ENCODE results near the gene LACRT. TPM values are rescaled to one million over a fixed set of nuclear protein-coding genes. Genes with fewer than 3 reads are reported as not detected.

LACRT gene
- total and polyA plus RNA-seq, 2 of the 13 experiments (the other 11 are each of a cell fraction or from before 2014, with no cell fraction given), result not detected

GRCh38 chr12:54587315-54587873 is 47.3 kb downstream of the LACRT start (continued):
- TF ChIP-seq FOXP4 (CRISPR knock-in tag; IDR thresholded peaks at IDR 0.05) (peak; percentile 47; the same call in 1 of the 2 replicates), MAZ (IDR thresholded peaks at IDR 0.05; ENCODE audit: borderline replicate concordance, low read depth, low read length) (no peak), MAZ (CRISPR knock-in tag; IDR thresholded peaks at IDR 0.05; ENCODE audit: low read depth) (peak; percentile 52; the same call in 1 of the 2 replicates), ZNF644 (CRISPR knock-in tag; IDR thresholded peaks at IDR 0.05; ENCODE audit: low read depth) (no peak), KLF9 (CRISPR knock-in tag; IDR thresholded peaks at IDR 0.05; ENCODE audit: low read depth) (no peak), SOX6 (IDR thresholded peaks at IDR 0.05) (no peak), SOX6 (CRISPR knock-in tag; IDR thresholded peaks at IDR 0.05) (peak; percentile 71), E2F1 (CRISPR knock-in tag; IDR thresholded peaks at IDR 0.05) (no peak), NR1H2 (CRISPR knock-in tag; IDR thresholded peaks at IDR 0.05; ENCODE audit: borderline replicate concordance, low read depth) (no peak), ZNF407 (CRISPR knock-in tag; IDR thresholded peaks at IDR 0.05; ENCODE audit: not compliant biosample characterization) (no peak), ZNF850 (CRISPR knock-in tag; conservative IDR thresholded peaks at IDR 0.05) (no peak), ZNF816 (CRISPR knock-in tag; IDR thresholded peaks at IDR 0.05; ENCODE audit: borderline replicate concordance) (no peak), ZNF225 (CRISPR knock-in tag; IDR thresholded peaks at IDR 0.05) (no peak), ZFP1 (CRISPR knock-in tag; IDR thresholded peaks at IDR 0.05) (no peak), EEA1 (CRISPR knock-in tag; IDR thresholded peaks at IDR 0.05; ENCODE audit: borderline replicate concordance) (no peak), ZNF230 (CRISPR knock-in tag; IDR thresholded peaks at IDR 0.05) (no peak), PPARG (CRISPR knock-in tag; conservative IDR thresholded peaks at IDR 0.05) (no peak), THAP11 (CRISPR knock-in tag; IDR thresholded peaks at IDR 0.05) (no peak), GABPA (IDR thresholded peaks at IDR 0.05; ENCODE audit: low read depth, low read length) (no peak), GABPA (CRISPR knock-in tag; IDR thresholded peaks at IDR 0.05; ENCODE audit: low read depth) (no peak)
